ENCODE measurements around the gene PRICKLE1.
A peak's percentile ranks its signal among the peaks of the same experiment; 100 is the strongest.

The PRICKLE1 gene

DNA sequence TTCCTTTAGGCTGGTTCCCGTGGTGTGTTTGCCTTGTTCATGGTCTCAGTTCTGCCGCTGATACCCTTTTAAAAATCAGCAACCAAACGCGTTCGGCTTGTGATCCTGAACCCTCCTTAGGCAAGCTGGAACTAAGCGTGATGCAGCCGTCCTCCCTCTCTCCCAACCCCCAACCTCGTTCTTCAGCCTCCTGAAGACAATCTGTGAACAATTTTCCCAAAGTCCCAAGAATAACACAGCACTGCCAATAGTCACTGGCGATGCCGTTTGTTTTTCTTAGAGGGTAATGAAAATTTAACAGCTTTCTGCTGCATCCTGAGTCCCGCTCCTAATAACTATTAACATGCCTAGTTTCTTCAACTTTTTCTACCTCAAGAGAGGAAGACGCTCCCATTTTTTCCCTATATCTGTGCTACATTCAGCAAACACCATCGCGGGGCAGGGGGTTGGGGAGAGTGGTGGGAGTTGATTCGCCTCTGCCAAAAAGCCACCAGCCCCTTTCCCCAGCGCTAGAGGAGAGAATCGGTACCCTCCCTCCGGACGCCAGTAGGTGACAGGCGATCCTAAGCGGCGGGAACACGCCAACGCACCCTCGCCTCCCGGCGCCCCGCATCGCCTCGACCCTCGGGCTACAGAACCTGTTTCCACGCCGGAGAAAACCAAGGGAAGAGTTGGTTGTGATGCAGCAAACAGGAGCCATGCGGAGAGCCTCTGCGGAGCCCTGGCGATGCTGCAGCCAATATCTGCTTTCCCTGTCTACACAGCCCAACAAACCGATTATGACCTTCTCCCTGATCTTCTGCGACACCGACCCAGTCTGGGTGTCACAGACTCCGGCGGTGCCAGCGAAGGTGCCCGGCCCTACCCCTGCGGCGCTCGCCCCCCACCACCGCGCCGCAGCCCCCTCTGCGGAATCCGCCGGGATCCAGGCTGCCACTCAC, 752 bp downstream of the PRICKLE1 start:
- DNase-seq (ENCODE audit: low spot score): peak; percentile 42

DNA sequence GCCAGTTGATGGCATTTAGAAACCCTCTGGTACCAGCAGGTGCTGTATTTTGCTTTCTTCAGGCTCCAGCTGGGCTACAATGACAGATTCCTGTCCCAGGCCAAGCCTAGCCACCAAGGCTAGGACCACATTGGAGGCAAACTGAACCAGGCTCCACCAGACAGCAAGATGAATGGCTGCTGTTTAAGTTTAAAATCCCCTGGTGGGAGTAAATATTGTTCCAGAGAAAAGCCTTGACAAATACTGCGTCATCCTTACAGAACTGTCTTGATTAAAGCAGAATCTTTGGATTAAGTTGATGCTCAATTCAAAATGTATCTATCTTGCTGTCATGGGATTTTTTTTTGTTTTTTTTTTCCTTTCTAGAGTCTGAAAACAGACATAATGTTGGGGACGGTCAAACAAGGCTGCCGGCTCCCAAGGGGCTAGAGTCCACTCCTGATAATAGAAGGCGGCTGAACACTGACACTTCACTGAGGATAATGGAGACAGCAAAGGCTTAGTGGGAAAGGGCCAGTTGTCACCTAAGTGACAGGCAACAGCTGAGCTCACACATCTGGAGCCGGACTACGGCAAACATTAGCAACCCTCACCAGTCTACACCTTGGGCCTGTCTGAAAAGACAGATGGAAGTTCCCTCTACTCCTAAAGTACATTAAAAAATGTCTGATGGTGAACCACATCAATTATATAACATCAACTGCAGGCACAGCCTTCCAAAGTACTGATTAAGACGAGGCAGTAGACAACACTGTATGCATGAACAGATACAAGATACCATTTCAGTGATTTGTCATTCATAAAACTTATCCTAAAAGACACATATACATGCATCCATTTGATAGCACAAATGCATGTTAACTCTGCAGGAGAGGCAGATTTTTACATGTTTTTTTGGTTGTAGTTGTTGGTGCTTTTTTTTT, 1.7 kb downstream of the PRICKLE1 start:
- DNase-seq (ENCODE audit: low spot score): no peak

DNA sequence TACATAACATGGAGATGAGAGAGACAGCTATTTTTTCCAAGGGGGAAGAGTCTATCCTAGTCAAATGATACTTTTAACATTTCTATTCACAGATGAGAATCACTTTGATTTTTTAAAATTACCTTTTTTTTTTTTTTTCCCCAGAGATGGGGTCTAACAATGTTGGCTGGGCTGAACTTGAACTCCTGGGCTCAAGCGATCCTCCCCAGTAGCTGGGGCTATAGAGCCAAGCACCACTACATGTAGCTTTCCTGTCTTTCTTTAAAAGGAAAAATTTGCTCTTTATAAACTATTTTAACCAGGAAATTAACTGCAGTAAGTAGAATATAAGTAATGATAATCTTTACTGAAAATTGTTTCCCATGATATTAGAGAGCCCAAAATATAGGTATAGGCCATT, 3.3 kb downstream of the PRICKLE1 start:
- DNase-seq (ENCODE audit: low spot score): no peak

DNA sequence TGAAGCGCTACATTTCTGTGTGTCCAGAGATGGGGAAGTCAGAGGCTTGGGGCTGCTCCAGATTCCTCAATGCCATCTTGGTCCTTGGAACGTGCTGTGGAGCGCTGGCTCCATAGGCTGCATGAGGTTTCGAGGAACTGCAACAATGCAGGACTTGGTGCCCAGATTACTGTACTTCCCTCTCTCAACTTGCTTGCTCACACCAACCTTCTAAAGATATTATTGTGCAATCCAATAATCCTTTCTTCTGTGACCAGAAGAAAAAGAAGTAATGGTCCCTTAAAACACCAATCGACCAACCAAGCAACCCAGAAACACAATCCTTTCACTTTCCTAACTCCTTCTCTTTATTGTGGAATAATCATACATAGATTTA, 3.7 kb downstream of the PRICKLE1 start:
- DNase-seq (ENCODE audit: low spot score): no peak

- no peak for DNase-seq (ENCODE audit: low spot score)
Measured at GRCh38 chr12:42585154-42585840, 4.2 kb downstream of the PRICKLE1 start.

DNA sequence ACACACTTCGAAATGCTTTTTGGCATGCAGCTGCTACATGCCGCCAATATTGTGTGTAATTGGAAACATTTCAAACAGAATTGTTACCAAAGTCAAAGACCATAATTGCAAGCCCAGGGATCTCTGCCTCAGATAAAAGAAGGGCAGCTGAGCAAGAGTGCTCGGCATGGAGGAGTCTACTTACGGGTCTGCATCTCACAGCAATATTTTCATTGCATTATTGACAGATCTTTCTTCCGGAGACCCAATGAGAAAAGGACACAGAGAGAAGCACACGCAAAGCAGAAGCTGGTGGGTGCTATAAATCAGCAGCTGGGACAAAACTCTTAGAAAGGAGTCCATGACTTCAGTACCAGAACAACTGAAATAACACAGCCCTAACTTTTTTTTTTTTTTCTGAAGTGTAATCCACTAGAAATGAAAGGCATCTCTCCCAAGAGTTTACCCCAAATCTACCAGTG, 4.9 kb downstream of the PRICKLE1 start:
- DNase-seq (ENCODE audit: low spot score): no peak

- no peak for DNase-seq (ENCODE audit: low spot score)
Measured at GRCh38 chr12:42583016-42583415, 6.5 kb downstream of the PRICKLE1 start.

DNA sequence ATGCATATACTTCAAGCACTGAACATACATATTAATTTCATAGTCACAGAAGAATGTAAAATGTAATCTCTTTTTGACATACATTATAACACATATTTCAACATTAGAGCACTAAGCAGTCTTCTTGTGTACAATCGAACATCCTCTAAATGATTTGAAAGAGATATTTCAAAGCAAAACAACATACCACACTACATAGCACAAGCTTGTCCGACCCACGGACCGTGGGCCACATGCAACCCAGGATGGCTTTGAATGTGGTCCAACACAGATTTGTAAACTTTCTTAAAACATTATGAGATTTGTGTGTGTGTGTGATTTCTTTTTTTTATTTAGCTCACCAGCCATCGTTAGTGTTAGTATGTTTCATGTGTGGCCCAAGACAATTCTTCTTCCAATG, 7.0 kb downstream of the PRICKLE1 start:
- no peak for DNase-seq (ENCODE audit: low spot score)

DNA sequence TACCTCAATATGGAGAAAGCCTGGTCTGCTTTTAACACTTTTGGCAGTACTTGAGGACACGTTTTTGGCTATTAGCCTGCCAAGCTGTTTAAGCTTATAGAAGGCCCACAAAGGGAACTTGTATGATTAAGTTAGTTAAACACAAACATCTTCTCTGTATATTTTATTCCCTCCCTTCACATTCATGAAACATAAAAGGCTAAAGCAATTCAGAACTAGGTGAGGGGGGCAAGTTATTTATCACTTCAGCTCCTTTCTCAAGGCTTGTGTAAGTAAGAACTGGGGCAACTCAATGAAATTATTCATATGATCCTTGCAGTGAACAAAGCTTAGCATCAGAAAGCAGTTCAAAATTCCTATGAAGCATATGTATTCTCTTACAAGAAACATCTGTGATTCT, 7.5 kb downstream of the PRICKLE1 start:
- no peak for DNase-seq (ENCODE audit: low spot score)

GRCh38 chr12:42576374-42576773, 13.2 kb downstream of the PRICKLE1 start:
- DNase-seq (ENCODE audit: low spot score): no peak

- DNase-seq (ENCODE audit: low spot score): no peak
Measured at GRCh38 chr12:42575717-42576116, 13.8 kb downstream of the PRICKLE1 start.

GRCh38 chr12:42574851-42575266, 14.7 kb downstream of the PRICKLE1 start:
- no peak for DNase-seq (ENCODE audit: low spot score)

DNA sequence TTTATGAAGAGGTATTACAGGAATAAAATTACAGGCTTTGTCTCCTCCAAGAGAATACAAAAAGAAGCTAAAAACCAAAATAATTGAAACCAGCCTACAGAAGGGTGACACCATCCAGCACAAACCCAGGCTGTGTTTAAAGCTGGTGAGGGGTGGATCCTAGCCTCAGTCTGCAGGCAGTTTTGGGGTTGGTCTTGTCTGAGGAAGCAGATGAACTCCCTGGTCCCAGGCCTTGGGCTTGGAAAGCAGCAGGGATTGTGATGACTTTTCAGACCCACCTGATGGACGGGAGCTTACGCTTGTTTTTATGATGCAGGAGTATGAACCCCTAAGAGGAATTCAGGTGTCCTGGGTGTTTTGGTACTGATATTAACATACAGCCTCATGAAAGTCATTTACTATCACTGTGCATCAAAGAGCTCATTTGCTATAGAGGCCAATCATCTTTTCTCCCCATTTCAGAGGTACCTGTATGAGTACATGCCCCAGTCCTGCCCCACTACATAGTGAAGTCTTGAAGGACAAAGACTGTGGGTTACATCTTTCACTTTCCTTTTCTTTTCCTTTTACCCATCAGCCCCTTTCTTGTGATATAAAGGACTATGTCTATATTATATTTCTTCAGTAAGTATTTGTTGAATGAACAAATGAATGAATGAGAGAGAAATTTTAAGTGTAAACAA, 18.1 kb downstream of the PRICKLE1 start:
- no peak for DNase-seq (ENCODE audit: low spot score)

DNA sequence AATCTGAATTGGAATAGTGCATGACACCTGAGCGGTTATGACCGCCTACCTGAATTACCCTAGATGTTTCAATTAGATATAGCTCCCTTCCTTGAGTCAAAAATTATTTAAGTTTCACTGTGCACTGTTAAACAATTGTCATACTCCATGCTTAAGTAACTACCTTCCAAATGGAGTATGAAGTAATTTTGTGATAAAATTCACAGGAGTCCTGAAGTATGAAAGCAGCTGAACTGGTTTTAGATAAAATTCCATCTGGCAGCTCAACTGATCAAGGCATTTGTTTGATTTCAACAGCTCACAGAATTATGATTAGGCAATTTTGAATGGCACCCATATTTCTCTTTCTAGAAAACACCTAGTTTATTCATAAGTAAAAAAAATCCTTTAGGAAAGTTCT, 19.5 kb downstream of the PRICKLE1 start:
- DNase-seq (ENCODE audit: low spot score): no peak

GRCh38 chr12:42568952-42569915, 20.3 kb downstream of the PRICKLE1 start:
- peak; percentile 49 for DNase-seq (ENCODE audit: low spot score)

GRCh38 chr12:42565633-42566032, 23.9 kb downstream of the PRICKLE1 start:
- DNase-seq (ENCODE audit: low spot score): no peak

GRCh38 chr12:42564996-42565395, 24.6 kb downstream of the PRICKLE1 start:
- DNase-seq (ENCODE audit: low spot score): no peak

DNA sequence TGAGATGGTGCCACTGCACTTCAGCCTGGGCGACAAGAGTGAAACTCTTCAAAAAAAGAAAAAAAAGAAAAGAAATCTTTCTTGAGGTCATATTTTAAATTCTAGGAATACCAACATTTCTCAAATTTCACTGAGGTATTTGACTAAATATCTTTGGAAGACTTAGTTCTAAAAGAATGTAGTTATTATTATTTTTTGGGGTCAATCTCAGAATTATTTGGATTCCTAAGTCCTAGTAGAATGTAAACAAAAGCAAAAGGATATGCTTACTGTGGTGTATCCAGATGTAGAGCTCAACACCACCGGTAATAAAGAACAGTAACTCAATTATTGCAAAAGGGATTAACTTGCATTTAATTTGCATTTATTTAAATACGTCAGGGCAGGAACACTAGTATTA, 25.0 kb downstream of the PRICKLE1 start:
- DNase-seq (ENCODE audit: low spot score): no peak

GRCh38 chr12:42560977-42561376, 28.6 kb downstream of the PRICKLE1 start:
- DNase-seq (ENCODE audit: low spot score): no peak

- DNase-seq (ENCODE audit: low spot score): no peak
Measured at GRCh38 chr12:42557586-42558172, 31.9 kb downstream of the PRICKLE1 start.

Measured in Ammon's horn (tissue), 1 donor.